GM23338 (cell line): Measurements from ENCODE around the gene ARID4A. TPM values are rescaled to one million over a fixed set of nuclear protein-coding genes. Genes with fewer than 3 reads are reported as not detected.

Source experiments
- ATAC-seq: fragments of 200-7000 bp; cut with Tn5 transposase; 3 replicates; pipeline ENCODE4 v1.9.1; 2020
- DNase-seq: peaks from one replicate; pipeline ENCODE4 v3.0.0-alpha.2; 2015; ENCODE audit warnings: low spot score
- H2AFZ ChIP-seq: fragments of 200-600 bp; sonication (generic); 2 replicates; pipeline ENCODE4 v1.8.0; 2016; ENCODE audit warnings: antibody characterized with exemption, mild to moderate bottlenecking, moderate library complexity
- H3F3A ChIP-seq: fragments of 200-600 bp; sonication (generic); replicated peaks from 2 replicates; pipeline ENCODE4 v1.8.0; 2017; ENCODE audit warnings: antibody characterized with exemption, mixed run types, low read depth
- H3K27ac ChIP-seq: fragments of 200-600 bp; sonication (generic); 2 replicates; pipeline ENCODE4 v1.6.1; 2016; ENCODE audit warnings: low read depth
- H3K27me3 ChIP-seq: fragments of 200-600 bp; sonication (generic); 2 replicates; pipeline ENCODE4 v1.8.0; 2016; ENCODE audit warnings: mild to moderate bottlenecking, mixed run types, moderate library complexity; ENCODE audit not compliant: insufficient read depth
- H3K36me3 ChIP-seq: fragments of 200-600 bp; sonication (generic); 2 replicates; pipeline ENCODE4 v1.8.0; 2016; ENCODE audit warnings: mild to moderate bottlenecking; ENCODE audit not compliant: insufficient read depth
- H3K4me1 ChIP-seq: fragments of 200-600 bp; sonication (generic); 2 replicates; pipeline ENCODE4 v1.8.0; 2016; ENCODE audit warnings: mild to moderate bottlenecking, moderate library complexity; ENCODE audit not compliant: insufficient read depth
- H3K4me2 ChIP-seq: fragments of 200-600 bp; sonication (generic); 2 replicates; pipeline ENCODE4 v1.7.1; 2017; ENCODE audit warnings: mixed run types
- H3K4me3 ChIP-seq: fragments of 200-600 bp; sonication (generic); 2 replicates; pipeline ENCODE4 v1.6.1; 2016; ENCODE audit warnings: mixed run types
- H3K79me2 ChIP-seq: fragments of 200-600 bp; sonication (generic); replicated peaks from 2 replicates; pipeline ENCODE4 v1.8.0; 2017; ENCODE audit warnings: mild to moderate bottlenecking; ENCODE audit not compliant: insufficient read depth
- H3K9me2 ChIP-seq: fragments of 200-600 bp; sonication (generic); 2 replicates; pipeline ENCODE4 v1.8.0; 2017; ENCODE audit not compliant: insufficient read depth
- H4K20me1 ChIP-seq: fragments of 200-600 bp; sonication (generic); replicated peaks from 2 replicates; pipeline ENCODE4 v1.8.0; 2017; ENCODE audit warnings: mild to moderate bottlenecking; ENCODE audit not compliant: insufficient read depth
- H3K27ac Mint-ChIP-seq: 2 replicates; pipeline ENCODE4 v1.8.0; 2020; ENCODE audit warnings: inconsistent platforms, mild to moderate bottlenecking, moderate library complexity, mixed read lengths
- H3K27me3 Mint-ChIP-seq: 3 replicates; pipeline ENCODE4 v1.8.0; 2022; ENCODE audit warnings: low read depth, mild to moderate bottlenecking, moderate library complexity, mixed read lengths, inconsistent platforms; ENCODE audit not compliant: insufficient read depth, poor library complexity
- H3K36me3 Mint-ChIP-seq: 3 replicates; pipeline ENCODE4 v1.8.0; 2021; ENCODE audit warnings: low read depth, mild to moderate bottlenecking, inconsistent platforms, moderate library complexity, mixed read lengths
- H3K4me1 Mint-ChIP-seq: 3 replicates; pipeline ENCODE4 v1.8.0; 2020; ENCODE audit warnings: mild to moderate bottlenecking, inconsistent platforms, mixed read lengths
- H3K4me3 Mint-ChIP-seq: 3 replicates; pipeline ENCODE4 v1.8.0; 2021; ENCODE audit warnings: moderate library complexity, mild to moderate bottlenecking, inconsistent platforms, mixed read lengths
- H3K9me3 Mint-ChIP-seq: 3 replicates; pipeline ENCODE4 v1.8.0; 2020; ENCODE audit warnings: moderate library complexity, mild to moderate bottlenecking, inconsistent platforms, mixed read lengths
- CREB1 ChIP-seq: fragments of 250-450 bp; sonication (Bioruptor Pico); IDR thresholded peaks from 2 replicates; pipeline ENCODE4 v1.5.0; 2020; ENCODE audit warnings: low read depth, mild to moderate bottlenecking, moderate library complexity
- JUNB ChIP-seq: IDR thresholded peaks from one replicate; pipeline ENCODE4 v1.6.1; 2016; ENCODE audit warnings: antibody characterized with exemption; ENCODE audit not compliant: unreplicated experiment
- NANOG ChIP-seq: IDR thresholded peaks from 2 replicates; pipeline ENCODE4 v1.6.1; 2016; ENCODE audit warnings: antibody characterized with exemption, borderline replicate concordance
- STAT1 ChIP-seq: IDR thresholded peaks from one replicate; pipeline ENCODE4 v1.6.1; 2016; ENCODE audit warnings: antibody characterized with exemption; ENCODE audit not compliant: unreplicated experiment
- ZNF331 ChIP-seq: fragments of 250-450 bp; sonication (Bioruptor Pico); IDR thresholded peaks from 2 replicates; pipeline ENCODE4 v1.5.0; 2020; ENCODE audit warnings: low read depth, mild to moderate bottlenecking, moderate library complexity
- polyA plus RNA-seq: library from polyadenylated mRNA; unstranded; fragments of >200 nt; fragmentation: Nextera tagmentation; extraction: Ambion mirVana; gene quantifications from 2 replicates; pipeline ENCODE4 v1.2.1, GENCODE V29; 2016
- total RNA-seq: library from RNA; depleted of rRNA; stranded (reverse); fragments of >200 nt; shearing (Covaris generic); gene quantifications from 2 replicates; pipeline ENCODE4 v1.2.3, GENCODE V29; 2014
- TF ChIP-seq, protein P1 (sequence below): fragments of 250-450 bp; sonication (Bioruptor Pico); IDR thresholded peaks from 2 replicates; pipeline ENCODE4 v1.5.0; 2020; ENCODE audit warnings: mild to moderate bottlenecking, moderate library complexity

The ARID4A gene
- total and polyA plus RNA-seq, 2 experiments from 2014 or later = 9.1 to 25.4 TPM

DNA sequence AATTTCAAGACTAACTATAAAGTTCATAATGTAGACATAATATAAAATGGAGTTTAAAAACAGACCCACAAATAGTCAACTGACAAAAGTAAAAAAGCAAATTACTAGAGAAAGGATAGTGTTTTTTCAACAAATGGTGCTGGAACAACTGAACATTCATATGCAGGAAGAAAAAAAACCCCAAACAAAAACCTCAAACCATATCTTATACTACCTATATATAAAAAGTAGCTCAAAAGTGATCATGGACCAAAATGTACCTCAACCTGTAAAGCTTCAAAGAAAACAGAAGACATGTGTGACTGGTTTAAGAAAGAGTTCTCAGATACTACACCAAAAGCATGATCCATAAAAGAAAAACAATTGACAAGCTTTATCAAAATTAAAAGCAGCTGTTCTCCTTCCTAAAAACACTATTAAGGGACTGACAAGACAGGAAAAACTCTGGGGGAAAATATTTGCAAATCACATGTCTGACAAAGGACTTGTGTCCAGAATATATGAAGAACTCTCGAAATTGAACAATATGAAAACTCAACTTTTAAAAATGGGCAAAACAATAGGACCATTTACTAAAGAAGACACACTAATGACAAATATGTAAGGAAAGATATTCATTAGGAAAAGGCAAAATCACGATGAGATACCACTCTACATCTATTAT is 22.7 kb upstream of the ARID4A start (continued):
- TF ChIP-seq, protein P1, sequence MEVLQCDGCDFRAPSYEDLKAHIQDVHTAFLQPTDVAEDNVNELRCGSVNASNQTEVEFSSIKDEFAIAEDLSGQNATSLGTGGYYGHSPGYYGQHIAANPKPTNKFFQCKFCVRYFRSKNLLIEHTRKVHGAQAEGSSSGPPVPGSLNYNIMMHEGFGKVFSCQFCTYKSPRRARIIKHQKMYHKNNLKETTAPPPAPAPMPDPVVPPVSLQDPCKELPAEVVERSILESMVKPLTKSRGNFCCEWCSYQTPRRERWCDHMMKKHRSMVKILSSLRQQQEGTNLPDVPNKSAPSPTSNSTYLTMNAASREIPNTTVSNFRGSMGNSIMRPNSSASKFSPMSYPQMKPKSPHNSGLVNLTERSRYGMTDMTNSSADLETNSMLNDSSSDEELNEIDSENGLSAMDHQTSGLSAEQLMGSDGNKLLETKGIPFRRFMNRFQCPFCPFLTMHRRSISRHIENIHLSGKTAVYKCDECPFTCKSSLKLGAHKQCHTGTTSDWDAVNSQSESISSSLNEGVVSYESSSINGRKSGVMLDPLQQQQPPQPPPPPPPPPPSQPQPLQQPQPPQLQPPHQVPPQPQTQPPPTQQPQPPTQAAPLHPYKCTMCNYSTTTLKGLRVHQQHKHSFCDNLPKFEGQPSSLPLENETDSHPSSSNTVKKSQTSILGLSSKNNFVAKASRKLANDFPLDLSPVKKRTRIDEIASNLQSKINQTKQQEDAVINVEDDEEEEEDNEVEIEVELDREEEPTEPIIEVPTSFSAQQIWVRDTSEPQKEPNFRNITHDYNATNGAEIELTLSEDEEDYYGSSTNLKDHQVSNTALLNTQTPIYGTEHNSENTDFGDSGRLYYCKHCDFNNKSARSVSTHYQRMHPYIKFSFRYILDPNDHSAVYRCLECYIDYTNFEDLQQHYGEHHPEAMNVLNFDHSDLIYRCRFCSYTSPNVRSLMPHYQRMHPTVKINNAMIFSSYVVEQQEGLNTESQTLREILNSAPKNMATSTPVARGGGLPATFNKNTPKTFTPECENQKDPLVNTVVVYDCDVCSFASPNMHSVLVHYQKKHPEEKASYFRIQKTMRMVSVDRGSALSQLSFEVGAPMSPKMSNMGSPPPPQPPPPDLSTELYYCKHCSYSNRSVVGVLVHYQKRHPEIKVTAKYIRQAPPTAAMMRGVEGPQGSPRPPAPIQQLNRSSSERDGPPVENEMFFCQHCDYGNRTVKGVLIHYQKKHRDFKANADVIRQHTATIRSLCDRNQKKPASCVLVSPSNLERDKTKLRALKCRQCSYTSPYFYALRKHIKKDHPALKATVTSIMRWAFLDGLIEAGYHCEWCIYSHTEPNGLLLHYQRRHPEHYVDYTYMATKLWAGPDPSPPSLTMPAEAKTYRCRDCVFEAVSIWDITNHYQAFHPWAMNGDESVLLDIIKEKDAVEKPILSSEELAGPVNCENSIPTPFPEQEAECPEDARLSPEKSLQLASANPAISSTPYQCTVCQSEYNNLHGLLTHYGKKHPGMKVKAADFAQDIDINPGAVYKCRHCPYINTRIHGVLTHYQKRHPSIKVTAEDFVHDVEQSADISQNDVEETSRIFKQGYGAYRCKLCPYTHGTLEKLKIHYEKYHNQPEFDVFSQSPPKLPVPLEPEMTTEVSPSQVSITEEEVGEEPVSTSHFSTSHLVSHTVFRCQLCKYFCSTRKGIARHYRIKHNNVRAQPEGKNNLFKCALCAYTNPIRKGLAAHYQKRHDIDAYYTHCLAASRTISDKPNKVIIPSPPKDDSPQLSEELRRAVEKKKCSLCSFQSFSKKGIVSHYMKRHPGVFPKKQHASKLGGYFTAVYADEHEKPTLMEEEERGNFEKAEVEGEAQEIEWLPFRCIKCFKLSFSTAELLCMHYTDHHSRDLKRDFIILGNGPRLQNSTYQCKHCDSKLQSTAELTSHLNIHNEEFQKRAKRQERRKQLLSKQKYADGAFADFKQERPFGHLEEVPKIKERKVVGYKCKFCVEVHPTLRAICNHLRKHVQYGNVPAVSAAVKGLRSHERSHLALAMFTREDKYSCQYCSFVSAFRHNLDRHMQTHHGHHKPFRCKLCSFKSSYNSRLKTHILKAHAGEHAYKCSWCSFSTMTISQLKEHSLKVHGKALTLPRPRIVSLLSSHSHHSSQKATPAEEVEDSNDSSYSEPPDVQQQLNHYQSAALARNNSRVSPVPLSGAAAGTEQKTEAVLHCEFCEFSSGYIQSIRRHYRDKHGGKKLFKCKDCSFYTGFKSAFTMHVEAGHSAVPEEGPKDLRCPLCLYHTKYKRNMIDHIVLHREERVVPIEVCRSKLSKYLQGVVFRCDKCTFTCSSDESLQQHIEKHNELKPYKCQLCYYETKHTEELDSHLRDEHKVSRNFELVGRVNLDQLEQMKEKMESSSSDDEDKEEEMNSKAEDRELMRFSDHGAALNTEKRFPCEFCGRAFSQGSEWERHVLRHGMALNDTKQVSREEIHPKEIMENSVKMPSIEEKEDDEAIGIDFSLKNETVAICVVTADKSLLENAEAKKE (CRISPR knock-in tag) = no peak
- TF ChIP-seq ZNF331 = no peak
- TF ChIP-seq STAT1 = no peak
- TF ChIP-seq JUNB = no peak

DNA sequence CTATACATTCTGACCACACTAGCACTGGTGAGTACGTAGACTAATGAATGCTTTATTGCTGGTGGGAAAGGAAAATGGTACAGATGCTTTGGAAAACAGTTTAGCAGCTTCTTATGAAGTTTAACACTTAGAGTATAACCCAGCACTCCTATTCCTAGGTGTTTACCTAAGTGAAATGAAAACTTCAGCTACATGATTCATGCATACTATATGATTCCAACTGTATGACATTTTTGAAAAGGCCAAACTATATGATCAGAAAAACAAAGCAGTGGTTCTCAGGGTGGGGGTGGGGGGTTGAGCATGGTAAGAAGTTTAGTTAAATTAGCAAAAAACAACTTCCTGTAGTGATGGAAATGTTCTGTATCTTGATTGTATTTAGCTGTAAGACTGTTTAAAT is 22.1 kb upstream of the ARID4A start:
- no peak overlapping the region for H3K27ac Mint-ChIP-seq
- Histone ChIP-seq H3K79me2 (peaks cover 80% of the 10 kb centered on the region), H3K4me3 (no peak overlapping the region), H3K9me2 (no peaks in the 10 kb centered on the region), H4K20me1 (peaks cover 17% of the 10 kb centered on the region), H3K27me3 (no peaks in the 10 kb centered on the region), H2AFZ (no peak overlapping the region), H3K4me2 (no peak overlapping the region), H3F3A (peaks cover 4% of the 10 kb centered on the region; the same call in 1 of the 2 replicates), H3K27ac (no peak overlapping the region), H3K4me1 (no peaks in the 10 kb centered on the region), H3K36me3 (peaks cover 19% of the 10 kb centered on the region; the same call in 1 of the 2 replicates)
- H3K4me1 Mint-ChIP-seq = no peaks in the 10 kb centered on the region
- DNase-seq (no peak), ATAC-seq (no peak)
- no peaks in the 10 kb centered on the region for H3K9me3 Mint-ChIP-seq
- H3K4me3 Mint-ChIP-seq = no peak overlapping the region
- no peaks in the 10 kb centered on the region for H3K27me3 Mint-ChIP-seq
- H3K36me3 Mint-ChIP-seq = peaks cover 51% of the 10 kb centered on the region; the same call in 2 of the 3 replicates
- TF ChIP-seq CREB1 (CRISPR knock-in tag) (no peak), NANOG (no peak)
- TF ChIP-seq, protein P1 (CRISPR knock-in tag) = no peak
